ENCODE data around the gene ERC1.

DNA sequence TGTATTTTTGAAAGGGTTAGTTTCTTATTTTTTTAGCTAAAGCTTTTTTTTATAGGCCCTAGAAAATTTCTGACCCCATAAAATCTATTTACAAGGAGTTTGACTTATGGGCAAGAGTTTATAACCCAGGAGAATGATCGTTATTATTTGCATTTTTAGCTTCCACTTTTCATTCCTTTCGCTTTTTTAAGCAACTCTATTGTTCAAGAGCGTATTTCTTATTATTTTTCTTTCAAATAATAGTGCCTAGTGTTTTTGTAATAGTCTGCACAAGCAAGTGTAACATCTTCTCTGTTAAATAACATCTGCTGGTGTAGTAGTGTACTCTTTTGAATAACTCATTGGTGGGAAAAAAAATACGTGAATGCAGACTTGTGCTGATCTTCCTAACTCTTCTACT lies 216.3 kb downstream of the ERC1 start:
- TF ChIP-seq POLR2AphosphoS5 (IDR thresholded peaks at IDR 0.05; ENCODE audit: borderline replicate concordance, low read depth, low read length), result no peak
- TF ChIP-seq EZH2 (IDR thresholded peaks at IDR 0.05), result no peak
